ENCODE measurements around the gene MRPL47.
A peak's percentile ranks its signal among the peaks of the same experiment; 100 is the strongest.

MRPL47 gene

GRCh38 chr3:179591313-179591712 lies 13.1 kb downstream of the MRPL47 start:
- no peak for DNase-seq (ENCODE audit: extremely low read depth in 1 of 2, low read depth in 1 of 2)

- no peak for DNase-seq (ENCODE audit: extremely low read depth in 1 of 2, low read depth in 1 of 2)
These were observed 13.8 kb downstream of the MRPL47 start for GRCh38 chr3:179590669-179591068.

GRCh38 chr3:179589143-179589542 lies 15.3 kb downstream of the MRPL47 start:
- no peak for DNase-seq (ENCODE audit: extremely low read depth in 1 of 2, low read depth in 1 of 2)

- no peak for DNase-seq (ENCODE audit: extremely low read depth in 1 of 2, low read depth in 1 of 2)
These were observed 23.4 kb downstream of the MRPL47 start for GRCh38 chr3:179580992-179581391.

- DNase-seq (ENCODE audit: extremely low read depth in 1 of 2, low read depth in 1 of 2), result no peak
These were observed 38.9 kb downstream of the MRPL47 start for GRCh38 chr3:179565496-179565895.

GRCh38 chr3:179563271-179563783 lies 41.1 kb downstream of the MRPL47 start:
- peak; percentile 40 to 65 for DNase-seq (ENCODE audit: extremely low read depth in 1 of 2, low read depth in 1 of 2)

- peak; percentile 98 to 100 for DNase-seq (ENCODE audit: extremely low read depth in 1 of 2, low read depth in 1 of 2)
These were observed 41.7 kb downstream of the MRPL47 start, which contains the start of gene ACTL6A for GRCh38 chr3:179562591-179563270. Gene ACTL6A, plus strand, starts transcription at chr3:179562926. Its CDS starts 167 bp downstream, at chr3:179563093.

GRCh38 chr3:179560791-179561190 lies 43.6 kb downstream of the MRPL47 start:
- no peak for DNase-seq (ENCODE audit: extremely low read depth in 1 of 2, low read depth in 1 of 2)

- DNase-seq (ENCODE audit: extremely low read depth in 1 of 2, low read depth in 1 of 2), result peak; percentile 15 to 19
These were observed 45.6 kb downstream of the MRPL47 start for GRCh38 chr3:179558742-179559364.

- no peak for DNase-seq (ENCODE audit: extremely low read depth in 1 of 2, low read depth in 1 of 2)
These were observed 52.9 kb downstream of the MRPL47 start for GRCh38 chr3:179551349-179552105.

GRCh38 chr3:179546814-179547241 lies 57.6 kb downstream of the MRPL47 start:
- DNase-seq (ENCODE audit: extremely low read depth in 1 of 2, low read depth in 1 of 2), result no peak

- no peak for DNase-seq (ENCODE audit: extremely low read depth in 1 of 2, low read depth in 1 of 2)
These were observed 59.3 kb downstream of the MRPL47 start for GRCh38 chr3:179544981-179545645.

- no peak for DNase-seq (ENCODE audit: extremely low read depth in 1 of 2, low read depth in 1 of 2)
These were observed 62.1 kb downstream of the MRPL47 start for GRCh38 chr3:179542375-179542774.

GRCh38 chr3:179541596-179541995 lies 62.8 kb downstream of the MRPL47 start:
- no peak for DNase-seq (ENCODE audit: extremely low read depth in 1 of 2, low read depth in 1 of 2)

GRCh38 chr3:179541094-179541493 lies 63.3 kb downstream of the MRPL47 start:
- no peak for DNase-seq (ENCODE audit: extremely low read depth in 1 of 2, low read depth in 1 of 2)
